Motor neuron (in vitro differentiated cells): ENCODE measurements around the gene PPCDC. TPM values are rescaled to one million over a fixed set of nuclear protein-coding genes. Genes with fewer than 3 reads are reported as not detected.

Experiments
- ATAC-seq, 8 experiments: fragments of 200-7000 bp; cut with Tn5 transposase; replicated peaks in 6 of 8; 2 replicates each; pipeline ENCODE4 v1.8.0; 2021; ENCODE audit warnings: mild to moderate bottlenecking in 8 of 8, moderate library complexity in 8 of 8
- H3K27ac ChIP-seq, 2 donors: fragments of 250-450 bp; sonication (Bioruptor Pico); 2 replicates each; pipeline ENCODE4 v1.9.0; 2021; ENCODE audit warnings: antibody characterized with exemption in 2 of 2, mild to moderate bottlenecking in 2 of 2, moderate library complexity in 1 of 2
- H3K4me1 ChIP-seq, 2 donors: fragments of 250-450 bp; sonication (Bioruptor Pico); replicated peaks in 1 of 2; 2 replicates each; pipeline ENCODE4 v1.6.1; 2021; ENCODE audit warnings: antibody characterized with exemption in 2 of 2, mild to moderate bottlenecking in 2 of 2, moderate library complexity in 1 of 2
- H3K4me3 ChIP-seq, 5 donors: fragments of 250-450 bp; sonication (Bioruptor Pico); 2 replicates each; pipeline ENCODE4 v1.9.0; 2021; ENCODE audit warnings: antibody characterized with exemption in 5 of 5, mild to moderate bottlenecking in 5 of 5, moderate library complexity in 4 of 5
- WGBS, 10 experiments: fragments of 450-650 bp; shearing (Covaris generic); methylation state at CpG; one replicate each; pipeline ENCODE4 v1.0.0; 2022; 5-methylcytosine and 5-hydroxymethylcytosine counted together
- in situ Hi-C, 9 experiments: fragments of 400-800 bp; cut with MboI; loops; one replicate each; pipeline ENCODE4 v1.15.0; 2021; ENCODE audit warnings: low sequenced_read_pairs in 9 of 9, low pct_unique_long_range_greater_than_20kb in 2 of 9; ENCODE audit not compliant: unreplicated experiment in 9 of 9
- total RNA-seq, 8 experiments: library from RNA; unstranded; fragments of 300-600 nt; gene quantifications; 2 replicates each; pipeline versions ENCODE4 v1.2.3 to v1.2.4, GENCODE V29; 2022

PPCDC gene
- total RNA-seq, 8 experiments from 2014 or later = 4.7 to 16.1 (median 9.9) TPM

GRCh38 chr15:75022783-75023180 is 608 bp upstream of the PPCDC start:
- H3K27ac ChIP-seq = no peak overlapping the region
- no peak overlapping the region for H3K4me3 ChIP-seq
- in situ Hi-C loops = loop anchor here in 6 of 9 experiments (10.0 to 25.0 kb wide), 2 partner anchors 182 to 290 kb away; partner anchors contain the start of gene C15orf39 (in 5 of the 6)
- H3K4me1 ChIP-seq = peaks cover 3% of the 10 kb centered on the region in 2 donors
- 60 to 100% (median 100%) methylated on average over 1 to 2 of the region's 2 CpGs; no CpG with 5 or more reads in 1 of the 10 experiments for WGBS, 10 experiments
- ATAC-seq = peak in 1 of 8 experiments; percentile 14

DNA sequence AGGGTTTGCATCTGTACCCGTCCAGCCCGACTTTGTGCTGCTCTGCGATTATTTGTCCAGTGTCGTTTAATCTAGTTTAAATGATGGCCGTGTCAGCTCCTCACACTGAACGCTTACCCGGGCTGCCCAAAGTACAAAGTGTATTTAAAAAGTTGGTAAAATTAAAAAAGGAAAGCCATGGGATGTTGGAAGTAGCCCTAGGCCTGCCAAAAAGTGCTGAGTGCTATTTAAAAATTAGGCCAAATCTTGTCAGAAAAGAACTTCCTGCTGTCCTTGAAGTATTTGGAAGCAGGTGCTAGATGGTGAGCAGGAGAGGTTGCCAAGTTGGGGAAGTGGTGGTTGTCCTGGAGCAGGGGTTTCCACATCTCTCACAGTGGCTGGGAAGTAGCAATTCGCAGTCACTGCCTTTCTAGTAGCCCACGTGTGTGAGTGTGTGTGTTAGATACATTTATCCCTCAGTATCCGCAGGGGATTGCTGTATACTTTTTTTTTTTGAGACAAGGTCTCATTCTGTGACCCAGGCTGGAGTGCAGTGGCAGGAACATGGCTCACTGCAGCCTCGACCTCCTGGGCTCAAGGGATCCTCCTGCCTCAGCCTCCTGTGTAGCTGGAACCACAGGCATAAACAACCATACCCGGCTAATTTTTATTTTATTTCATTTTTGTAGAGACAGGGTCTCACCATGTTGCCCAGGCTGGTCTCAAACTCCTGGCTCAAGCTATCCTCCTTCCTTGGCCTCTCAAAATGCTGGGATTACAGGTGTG is 664 bp downstream of the PPCDC start:
- 0 to 47% (median 21%) methylated on average over 2 to 8 of the region's 12 CpGs for WGBS, 10 experiments
- Histone ChIP-seq H3K4me3 (peak overlapping the region; percentile 69 to 86 (median 83)), H3K4me1 (peaks cover 3% of the 10 kb centered on the region in 2 donors), H3K27ac (peak overlapping the region; percentile 58 to 71)
- in situ Hi-C loops = loop anchor here in 6 of 9 experiments (10.0 to 25.0 kb wide), 2 partner anchors 181 to 288 kb away; partner anchors contain the start of gene C15orf39 (in 5 of the 6)
- peak in 4 of 8 experiments; percentile 1 to 39 (median 10) for ATAC-seq

DNA sequence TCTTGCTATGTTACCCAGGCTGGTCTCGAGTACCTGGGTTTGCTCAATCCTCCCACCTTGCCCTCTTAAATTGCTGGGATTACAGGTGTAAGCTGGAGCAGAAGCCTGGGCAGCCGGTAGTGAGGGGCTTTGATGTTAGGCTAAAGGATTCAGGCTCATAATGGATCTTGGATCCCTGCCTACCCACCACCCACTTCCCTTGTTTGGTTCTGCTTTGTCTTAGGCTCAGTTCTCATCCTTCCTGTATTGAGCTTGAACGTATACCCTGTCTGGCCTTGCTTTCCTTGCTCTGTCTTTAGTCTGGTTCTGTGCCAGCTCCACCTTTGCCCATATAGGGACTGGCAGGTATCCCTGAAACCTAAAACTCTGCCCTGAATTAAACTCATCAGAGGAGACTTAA is 1.7 kb downstream of the PPCDC start:
- Histone ChIP-seq H3K4me1 (peaks cover 3% of the 10 kb centered on the region in 2 donors), H3K27ac (no peak overlapping the region), H3K4me3 (no peak overlapping the region)
- 80 to 100% (median 85%) methylated on average over 1 to 3 of the region's 3 CpGs; no CpG with 5 or more reads in 3 of the 10 experiments for WGBS, 10 experiments
- in situ Hi-C loops = loop anchor here in 5 of 9 experiments (10.0 kb wide), 1 partner anchor 180 kb away; the partner anchor contains the start of gene C15orf39 (in 5 of the 5)
- no peak for ATAC-seq

GRCh38 chr15:75025548-75026260 is 2.3 kb downstream of the PPCDC start:
- ATAC-seq = no peak
- 80 to 100% (median 96%) methylated on average over 1 to 4 of the region's 5 CpGs; no CpG with 5 or more reads in 3 of the 10 experiments for WGBS, 10 experiments
- H3K4me3 ChIP-seq = no peak overlapping the region
- H3K27ac ChIP-seq = no peak overlapping the region
- peaks cover 3% of the 10 kb centered on the region in 2 donors for H3K4me1 ChIP-seq
- in situ Hi-C loops = loop anchor here in 5 of 9 experiments (10.0 kb wide), 1 partner anchor 179 kb away; the partner anchor contains the start of gene C15orf39 (in 5 of the 5)

GRCh38 chr15:75027551-75027950 is 4.2 kb downstream of the PPCDC start:
- 25 to 100% (median 100%) methylated on average over 1 to 6 of the region's 7 CpGs; no CpG with 5 or more reads in 3 of the 10 experiments for WGBS, 10 experiments
- ATAC-seq = no peak
- Histone ChIP-seq H3K4me3 (no peak overlapping the region), H3K4me1 (peaks cover 3% of the 10 kb centered on the region in 2 donors), H3K27ac (no peak overlapping the region)
- in situ Hi-C loops = loop anchor here in 5 of 9 experiments (10.0 kb wide), 1 partner anchor 177 kb away; the partner anchor contains the start of gene C15orf39 (in 5 of the 5)

DNA sequence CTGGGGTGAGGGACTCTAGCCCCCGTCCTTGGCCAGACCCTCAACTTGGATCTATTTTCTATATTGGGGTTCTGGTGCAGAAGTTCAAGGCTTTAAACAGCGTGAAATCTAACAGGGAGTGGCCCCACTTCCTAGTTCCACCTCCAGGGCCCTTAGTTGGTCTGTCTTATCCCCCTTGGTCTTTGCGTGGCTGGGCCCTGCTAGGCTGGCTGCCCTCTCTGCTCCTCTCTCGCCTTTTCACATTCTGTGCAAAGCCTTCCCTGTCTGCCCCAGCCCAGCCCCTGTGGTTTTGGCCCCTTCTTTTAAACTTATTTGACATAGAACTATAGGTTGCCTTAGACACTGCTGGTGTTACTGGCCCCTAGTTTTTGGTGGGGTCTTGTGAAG is 5.6 kb downstream of the PPCDC start:
- H3K27ac ChIP-seq = no peak overlapping the region
- H3K4me1 ChIP-seq = peaks cover 0 to 3% of the 10 kb centered on the region in 2 donors
- H3K4me3 ChIP-seq = no peak overlapping the region
- 56 to 80% (median 70%) methylated on average over 1 to 3 of the region's 4 CpGs; no CpG with 5 or more reads in 7 of the 10 experiments for WGBS, 10 experiments
- peak in 6 of 8 experiments; percentile 6 to 44 (median 36) for ATAC-seq
- in situ Hi-C loops = loop anchor here in 5 of 9 experiments (10.0 kb wide), 1 partner anchor 176 kb away; the partner anchor contains the start of gene C15orf39 (in 5 of the 5)

- Histone ChIP-seq H3K4me3 (no peak overlapping the region), H3K4me1 (no peaks in the 10 kb centered on the region), H3K27ac (no peak overlapping the region)
- peak; percentile 79 to 93 (median 89) for ATAC-seq
- in situ Hi-C loops = loop anchor here in 5 of 9 experiments (10.0 kb wide), 1 partner anchor 175 kb away; the partner anchor contains the start of gene C15orf39 (in 5 of the 5)
- 0 to 100% (median 0%) methylated on average over 1 to 4 of the region's 12 CpGs; no CpG with 5 or more reads in 3 of the 10 experiments for WGBS, 10 experiments
These were observed 6.1 kb downstream of the PPCDC start for GRCh38 chr15:75029378-75030022.

DNA sequence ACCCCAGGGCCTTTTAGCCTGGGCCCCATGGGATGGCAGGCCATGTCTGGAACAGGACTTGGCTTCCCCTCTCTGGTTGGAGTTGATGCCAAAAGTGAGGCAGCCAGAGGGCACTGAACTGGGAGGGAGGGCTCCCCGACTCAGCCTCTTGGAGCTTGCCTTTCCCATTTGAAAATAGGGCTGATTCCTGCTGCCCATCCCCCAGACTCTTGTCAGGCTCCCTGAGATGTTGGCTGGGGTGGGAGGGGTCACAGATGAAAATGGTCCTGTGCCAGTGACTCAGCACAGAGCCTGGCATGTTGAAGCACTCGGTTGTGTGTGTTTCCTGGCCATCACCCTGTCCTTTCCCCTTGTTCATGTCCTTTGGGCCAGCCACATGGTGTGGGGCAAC is 6.6 kb downstream of the PPCDC start:
- 57% methylated on average over 1 of the region's 2 CpGs; no CpG with 5 or more reads in 9 of the 10 experiments for WGBS, 10 experiments
- in situ Hi-C loops = no loop called here
- no peak overlapping the region for H3K27ac ChIP-seq
- H3K4me1 ChIP-seq = no peaks in the 10 kb centered on the region
- ATAC-seq = peak in 6 of 8 experiments; percentile 2 to 13 (median 6)
- no peak overlapping the region for H3K4me3 ChIP-seq

- WGBS, 10 experiments = 94 to 100% (median 100%) methylated on average over 1 to 3 of the region's 4 CpGs; no CpG with 5 or more reads in 7 of the 10 experiments
- no peak for ATAC-seq
- no peak overlapping the region for H3K4me3 ChIP-seq
- H3K27ac ChIP-seq = no peak overlapping the region
- in situ Hi-C loops = no loop called here
- no peaks in the 10 kb centered on the region for H3K4me1 ChIP-seq
These were observed 7.0 kb downstream of the PPCDC start for GRCh38 chr15:75030424-75030823.

DNA sequence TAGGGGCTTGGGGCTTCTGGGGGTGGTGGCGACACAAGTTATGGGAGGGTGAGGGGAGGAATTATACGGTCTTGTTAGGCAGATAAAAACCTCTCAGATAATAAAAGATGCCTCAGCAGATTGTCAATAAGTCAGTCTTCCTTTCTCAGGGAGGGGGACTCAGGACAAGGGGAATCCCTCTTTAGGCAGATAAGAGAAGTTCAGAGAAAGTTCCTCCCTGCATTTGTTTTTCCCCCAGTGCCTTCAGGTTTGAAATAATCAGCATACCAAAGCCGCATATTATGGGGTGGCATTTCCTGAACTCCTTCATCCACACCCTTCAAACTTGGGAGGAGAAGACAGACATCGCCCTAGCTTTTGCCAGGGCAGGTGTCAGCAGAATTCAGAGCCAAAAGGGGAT is 8.5 kb downstream of the PPCDC start:
- WGBS, 10 experiments = 0 to 40% (median 20%) methylated on average over 1 to 2 of the region's 4 CpGs; no CpG with 5 or more reads in 3 of the 10 experiments

GRCh38 chr15:75032395-75032794 is 9.0 kb downstream of the PPCDC start:
- no peak for ATAC-seq
- in situ Hi-C loops = no loop called here
- Histone ChIP-seq H3K4me3 (no peak overlapping the region), H3K27ac (no peak overlapping the region), H3K4me1 (no peaks in the 10 kb centered on the region)
- 50 to 100% (median 94%) methylated on average over 1 to 2 of the region's 2 CpGs; no CpG with 5 or more reads in 5 of the 10 experiments for WGBS, 10 experiments

More for the DNA sequence above, 8.5 kb downstream of the PPCDC start:
- ATAC-seq = peak in 2 of 8 experiments; percentile 5 to 8
- no peaks in the 10 kb centered on the region for H3K4me1 ChIP-seq
- no peak overlapping the region for H3K4me3 ChIP-seq
- no peak overlapping the region for H3K27ac ChIP-seq
- in situ Hi-C loops = no loop called here

DNA sequence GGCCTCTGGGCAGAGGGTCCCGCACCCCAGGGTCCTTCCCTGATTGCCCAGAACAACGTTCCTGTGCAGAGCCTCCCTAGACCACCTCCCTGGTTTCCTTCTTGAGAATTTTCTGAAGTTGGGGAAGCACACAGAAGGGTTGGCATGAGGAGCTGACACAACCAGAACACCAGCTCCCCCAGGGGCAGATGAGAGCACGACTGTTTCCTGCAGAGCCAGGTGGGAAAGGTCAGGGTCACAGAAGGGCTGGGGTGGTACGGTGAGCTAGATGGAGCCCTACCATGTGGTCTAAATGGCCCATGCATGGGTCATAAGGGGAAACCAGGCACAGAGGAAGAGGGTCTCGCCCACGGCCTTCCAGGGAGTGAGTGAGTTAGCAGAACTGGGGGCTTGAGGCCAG is 10.4 kb downstream of the PPCDC start:
- Histone ChIP-seq H3K4me3 (no peak overlapping the region), H3K4me1 (no peaks in the 10 kb centered on the region), H3K27ac (no peak overlapping the region)
- no peak for ATAC-seq
- in situ Hi-C loops = no loop called here
- 40 to 100% (median 82%) methylated on average over 1 to 5 of the region's 6 CpGs; no CpG with 5 or more reads in 4 of the 10 experiments for WGBS, 10 experiments
